ENCODE measurements around the gene SEC24D. TPM values are rescaled to one million over a fixed set of nuclear protein-coding genes. Genes with fewer than 3 reads are reported as not detected.

The SEC24D gene
- total RNA-seq, 8 experiments from 2014 or later, result 6.2 to 60.3 (median 23.5) TPM

DNA sequence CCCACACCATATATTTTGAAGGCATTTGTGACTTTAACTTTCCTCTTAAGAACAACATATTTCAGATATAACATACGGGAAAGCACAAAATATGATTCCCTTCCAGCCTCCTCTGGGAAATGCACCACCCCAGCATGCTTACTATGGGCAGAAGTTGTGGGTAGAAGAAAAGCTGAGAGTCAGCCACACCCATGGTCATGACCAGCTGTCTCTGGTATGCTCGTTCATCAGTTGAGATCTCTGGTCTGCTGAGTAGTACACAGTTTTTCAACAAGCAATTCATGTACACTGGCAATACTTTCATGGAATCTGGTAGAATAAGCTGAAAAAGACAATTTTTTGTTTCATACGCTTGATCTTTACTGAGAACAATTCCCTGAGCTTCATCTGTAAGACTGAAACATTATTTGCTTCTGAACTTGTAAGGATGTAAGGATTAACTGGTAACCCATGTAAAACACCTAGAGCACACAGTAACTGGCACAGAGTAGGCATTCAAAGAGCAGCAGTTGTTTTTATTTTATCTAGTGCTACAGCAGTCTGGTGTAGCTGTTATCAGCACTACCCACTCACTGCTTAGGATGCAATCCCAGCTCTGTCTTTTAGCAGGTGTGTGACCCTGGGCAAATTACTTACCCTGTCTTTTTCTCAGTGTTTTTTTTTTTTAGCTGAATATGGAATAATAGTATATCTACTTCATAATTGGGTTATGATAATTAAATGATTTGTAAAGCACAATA is 103.2 kb downstream of the SEC24D start:
- Histone ChIP-seq H3K4me1 (replicated peaks in 1 of 2) (peaks cover 0 to 1% of the 10 kb centered on the region in 2 donors), H3K4me3 (no peak overlapping the region), H3K27ac (no peak overlapping the region)
- WGBS, 10 experiments, result 40 to 100% (median 92%) methylated on average over 1 to 3 of the region's 3 CpGs; no CpG with 5 or more reads in 3 of the 10 experiments
- in situ Hi-C loops (cut with MboI; ENCODE audit: low pct_unique_long_range_greater_than_20kb in 2 of 9, low sequenced_read_pairs in 9 of 9, unreplicated experiment in 9 of 9), result no loop called here
- ATAC-seq (replicated peaks in 6 of 8), result peak in 3 of 8 experiments; percentile 88 to 100 (median 99)

GRCh38 chr4:118730683-118731082 is 105.2 kb downstream of the SEC24D start:
- Histone ChIP-seq H3K4me3 (no peak overlapping the region), H3K4me1 (replicated peaks in 1 of 2) (no peaks in the 10 kb centered on the region), H3K27ac (no peak overlapping the region)
- in situ Hi-C loops (cut with MboI; ENCODE audit: low pct_unique_long_range_greater_than_20kb in 2 of 9, low sequenced_read_pairs in 9 of 9, unreplicated experiment in 9 of 9), result no loop called here
- no peak for ATAC-seq (replicated peaks in 6 of 8)

DNA sequence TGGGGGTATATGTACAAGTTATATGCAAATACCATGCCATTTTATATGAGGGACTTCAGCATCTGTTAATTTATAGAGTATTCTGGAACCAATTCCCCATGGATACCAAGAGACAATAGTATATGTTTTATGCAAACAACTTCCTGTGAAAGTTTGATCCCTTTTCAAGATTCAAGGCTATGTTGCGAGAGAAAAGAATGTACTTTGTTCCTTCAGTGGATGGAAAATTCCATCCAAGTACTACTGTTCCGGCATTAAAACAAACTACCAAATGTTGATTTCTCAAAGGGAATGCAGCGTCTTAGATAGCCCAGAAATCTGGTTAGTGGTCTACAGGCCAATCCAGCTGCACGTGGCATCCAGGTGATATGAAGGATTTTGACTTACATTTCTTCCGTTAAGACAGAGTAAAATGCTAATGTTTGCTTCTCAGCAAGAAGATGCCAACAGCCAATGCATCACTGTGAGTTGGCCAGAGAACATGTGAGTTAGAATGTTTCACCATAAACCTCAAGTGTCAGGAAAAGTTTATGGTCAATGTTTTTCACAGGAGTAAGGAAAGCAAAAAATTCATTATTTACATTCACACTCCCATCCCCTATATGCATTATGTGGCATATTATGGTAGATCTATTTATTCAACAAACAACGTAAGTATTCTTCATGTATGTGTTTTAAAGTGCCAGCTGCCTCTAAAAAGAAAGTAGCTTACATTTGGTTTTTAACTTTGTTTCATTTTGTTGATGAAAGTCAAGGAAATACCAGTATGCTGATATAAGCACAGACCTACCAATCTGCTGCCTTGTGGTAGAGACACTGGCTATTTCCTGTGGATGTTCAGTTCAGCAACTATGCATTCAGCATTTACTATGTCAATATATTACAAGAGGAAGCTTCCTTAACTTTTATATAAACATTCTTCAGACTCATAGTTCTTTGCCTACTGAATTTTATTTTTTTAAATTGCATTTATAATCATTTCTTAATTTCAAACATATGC is 106.3 kb downstream of the SEC24D start:
- WGBS, 10 experiments, result 42 to 100% (median 82%) methylated on average over 2 to 6 of the region's 6 CpGs; no CpG with 5 or more reads in 2 of the 10 experiments
- in situ Hi-C loops (cut with MboI; ENCODE audit: low pct_unique_long_range_greater_than_20kb in 2 of 9, low sequenced_read_pairs in 9 of 9, unreplicated experiment in 9 of 9), result no loop called here
- ATAC-seq (replicated peaks in 6 of 8), result peak in 1 of 8 experiments; percentile 24
- Histone ChIP-seq H3K4me1 (replicated peaks in 1 of 2) (no peaks in the 10 kb centered on the region), H3K4me3 (no peak overlapping the region), H3K27ac (no peak overlapping the region)

DNA sequence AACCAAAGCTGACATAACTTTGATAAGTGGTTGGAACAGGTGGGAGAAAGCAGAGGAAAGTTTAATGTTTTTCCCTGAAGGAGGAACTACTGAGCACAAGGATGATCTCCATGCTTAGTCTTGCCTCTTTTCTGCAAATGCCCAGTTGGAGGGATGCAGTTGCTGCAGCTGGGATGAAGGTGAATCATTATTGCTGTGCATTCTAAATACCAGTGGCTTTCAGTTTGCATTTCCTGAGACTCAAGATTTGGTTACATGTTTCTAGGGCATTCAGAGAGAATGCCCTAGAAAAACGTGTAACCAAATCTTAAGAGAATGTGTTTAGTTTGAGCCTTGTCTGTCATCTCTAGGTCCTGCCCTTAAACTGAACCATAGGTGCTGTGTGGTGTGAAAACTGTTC is 108.6 kb downstream of the SEC24D start:
- in situ Hi-C loops (cut with MboI; ENCODE audit: low pct_unique_long_range_greater_than_20kb in 2 of 9, low sequenced_read_pairs in 9 of 9, unreplicated experiment in 9 of 9), result no loop called here
- H3K4me3 ChIP-seq, result no peak overlapping the region
- H3K27ac ChIP-seq, result no peak overlapping the region
- ATAC-seq (replicated peaks in 6 of 8), result peak in 2 of 8 experiments; percentile 26 to 28
- H3K4me1 ChIP-seq (replicated peaks in 1 of 2), result peaks cover 10 to 12% of the 10 kb centered on the region in 2 donors
- WGBS, 10 experiments, result 7 to 88% (median 17%) methylated on average over 1 of the region's 1 CpG; no CpG with 5 or more reads in 5 of the 10 experiments

DNA sequence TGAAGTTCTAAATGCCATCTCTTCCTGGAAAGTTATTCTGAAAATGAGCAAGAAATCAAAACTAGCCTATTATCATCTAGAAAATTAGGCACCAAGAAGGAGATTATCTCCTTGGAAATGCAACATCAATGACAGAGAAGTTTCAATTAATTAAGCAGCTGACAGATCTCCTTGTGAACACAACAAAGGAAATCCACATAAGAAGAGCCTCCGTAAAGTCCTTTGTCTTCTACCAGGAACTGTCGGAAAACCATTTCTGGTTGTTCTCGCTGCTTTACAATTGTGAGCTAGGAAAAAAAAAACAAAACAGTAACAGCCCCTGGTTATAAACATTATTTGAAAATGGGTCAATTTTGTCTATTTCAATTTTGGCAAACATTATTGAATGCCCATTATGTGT is 112.6 kb downstream of the SEC24D start:
- in situ Hi-C loops (cut with MboI; ENCODE audit: low pct_unique_long_range_greater_than_20kb in 2 of 9, low sequenced_read_pairs in 9 of 9, unreplicated experiment in 9 of 9), result loop anchor here in 1 of 9 experiments (25.0 kb wide), 1 partner anchor 89 kb away; no protein-coding TSS in a partner anchor
- peaks cover 10 to 12% of the 10 kb centered on the region in 2 donors for H3K4me1 ChIP-seq (replicated peaks in 1 of 2)
- H3K27ac ChIP-seq, result no peak overlapping the region
- 9 to 100% (median 38%) methylated on average over 1 to 3 of the region's 3 CpGs for WGBS, 10 experiments
- H3K4me3 ChIP-seq, result no peak overlapping the region
- peak in 2 of 8 experiments; percentile 26 to 50 for ATAC-seq (replicated peaks in 6 of 8)

GRCh38 chr4:118721752-118722151 is 114.2 kb downstream of the SEC24D start:
- no peak overlapping the region for H3K4me3 ChIP-seq
- in situ Hi-C loops (cut with MboI; ENCODE audit: low pct_unique_long_range_greater_than_20kb in 2 of 9, low sequenced_read_pairs in 9 of 9, unreplicated experiment in 9 of 9), result loop anchor here in 1 of 9 experiments (25.0 kb wide), 1 partner anchor 91 kb away; no protein-coding TSS in a partner anchor
- peak in 2 of 8 experiments; percentile 78 to 83 for ATAC-seq (replicated peaks in 6 of 8)
- 71 to 100% (median 92%) methylated on average over 1 of the region's 1 CpG; no CpG with 5 or more reads in 6 of the 10 experiments for WGBS, 10 experiments
- peaks cover 10 to 12% of the 10 kb centered on the region in 2 donors for H3K4me1 ChIP-seq (replicated peaks in 1 of 2)
- no peak overlapping the region for H3K27ac ChIP-seq

DNA sequence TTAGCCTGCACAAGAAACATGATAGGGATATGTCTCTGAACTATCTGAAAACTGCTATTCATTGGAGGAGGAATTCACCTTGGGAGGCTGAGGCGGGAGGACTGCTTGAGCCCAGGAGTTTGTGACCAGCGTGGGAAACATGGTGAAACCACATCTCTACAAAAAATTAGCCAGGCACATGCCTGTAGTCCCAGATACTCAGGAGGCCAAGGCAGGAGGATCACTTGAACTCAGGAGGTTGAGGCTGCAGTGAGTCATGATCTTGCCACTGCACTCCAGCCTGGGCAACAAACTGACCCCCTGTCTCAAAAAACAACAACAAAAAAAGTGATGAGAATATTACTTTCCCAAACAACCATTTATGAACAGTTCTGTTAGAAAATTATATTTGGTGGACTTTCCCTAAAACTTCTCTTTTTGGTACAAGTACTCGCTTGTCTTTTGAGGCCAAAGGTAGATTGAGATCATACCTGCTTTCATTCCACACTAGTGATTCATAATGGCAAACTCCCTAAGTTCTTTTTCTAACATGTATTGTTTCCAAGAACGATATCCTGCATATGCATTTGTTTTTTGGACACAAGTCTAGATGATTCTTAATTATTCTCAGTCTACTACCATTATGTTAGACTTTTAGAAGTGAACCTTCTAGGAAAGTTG is 117.3 kb downstream of the SEC24D start:
- Histone ChIP-seq H3K27ac (no peak overlapping the region), H3K4me1 (replicated peaks in 1 of 2) (peaks cover 6% of the 10 kb centered on the region in 2 donors), H3K4me3 (no peak overlapping the region)
- 70 to 100% (median 98%) methylated on average over 1 to 4 of the region's 4 CpGs; no CpG with 5 or more reads in 2 of the 10 experiments for WGBS, 10 experiments
- in situ Hi-C loops (cut with MboI; ENCODE audit: low pct_unique_long_range_greater_than_20kb in 2 of 9, low sequenced_read_pairs in 9 of 9, unreplicated experiment in 9 of 9), result loop anchor here in 1 of 9 experiments (25.0 kb wide), 1 partner anchor 94 kb away; no protein-coding TSS in a partner anchor
- no peak for ATAC-seq (replicated peaks in 6 of 8)

DNA sequence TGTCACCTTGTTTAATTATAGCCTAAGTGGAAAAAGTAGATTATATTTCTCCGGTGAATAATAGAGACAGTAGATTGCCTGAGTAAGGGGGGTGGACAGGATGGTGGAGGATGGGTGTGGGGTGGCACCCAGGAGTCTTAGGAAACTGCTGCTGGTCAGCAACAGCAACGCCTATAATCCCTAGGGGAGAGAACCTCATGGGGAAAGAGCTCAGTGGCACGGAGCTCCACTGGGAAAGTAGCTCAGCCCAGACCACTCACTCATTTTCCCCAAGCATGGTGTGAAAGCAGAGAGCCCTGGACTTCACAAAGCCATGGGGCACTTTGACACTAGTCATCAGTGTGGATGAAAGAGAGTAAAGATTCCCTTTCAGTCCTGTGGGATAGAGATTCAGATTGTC is 119.6 kb downstream of the SEC24D start:
- Histone ChIP-seq H3K4me1 (replicated peaks in 1 of 2) (no peaks in the 10 kb centered on the region), H3K27ac (no peak overlapping the region), H3K4me3 (no peak overlapping the region)
- in situ Hi-C loops (cut with MboI; ENCODE audit: low pct_unique_long_range_greater_than_20kb in 2 of 9, low sequenced_read_pairs in 9 of 9, unreplicated experiment in 9 of 9), result loop anchor here in 1 of 9 experiments (25.0 kb wide), 1 partner anchor 96 kb away; no protein-coding TSS in a partner anchor
- ATAC-seq (replicated peaks in 6 of 8), result peak in 1 of 8 experiments; percentile 12
- WGBS, 10 experiments, result 62 to 100% (median 100%) methylated on average over 1 to 2 of the region's 3 CpGs; no CpG with 5 or more reads in 4 of the 10 experiments

DNA sequence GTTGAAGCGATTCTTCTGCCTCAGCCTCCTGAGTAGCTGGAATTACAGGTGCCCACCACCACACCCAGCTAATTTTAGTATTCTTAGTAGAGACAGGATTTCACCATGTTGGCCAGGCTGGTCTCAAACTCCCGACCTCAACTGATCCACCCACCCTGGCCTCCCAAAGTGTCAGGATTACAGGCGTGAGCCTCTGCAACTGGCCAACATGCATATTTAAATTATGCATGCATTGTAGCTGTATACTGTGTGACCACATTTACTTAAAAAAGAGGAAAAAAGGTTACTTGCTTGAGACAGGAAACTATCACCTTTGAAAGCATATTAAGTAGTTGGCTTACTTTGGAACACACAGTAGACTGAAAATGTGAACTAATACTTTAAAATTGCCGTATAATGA is 121.2 kb downstream of the SEC24D start:
- Histone ChIP-seq H3K4me3 (no peak overlapping the region), H3K4me1 (replicated peaks in 1 of 2) (no peaks in the 10 kb centered on the region), H3K27ac (no peak overlapping the region)
- ATAC-seq (replicated peaks in 6 of 8), result peak in 3 of 8 experiments; percentile 36 to 82 (median 74)
- 0 to 100% (median 88%) methylated on average over 1 to 4 of the region's 4 CpGs; no CpG with 5 or more reads in 1 of the 10 experiments for WGBS, 10 experiments
- in situ Hi-C loops (cut with MboI; ENCODE audit: low pct_unique_long_range_greater_than_20kb in 2 of 9, low sequenced_read_pairs in 9 of 9, unreplicated experiment in 9 of 9), result loop anchor here in 1 of 9 experiments (25.0 kb wide), 1 partner anchor 98 kb away; no protein-coding TSS in a partner anchor

DNA sequence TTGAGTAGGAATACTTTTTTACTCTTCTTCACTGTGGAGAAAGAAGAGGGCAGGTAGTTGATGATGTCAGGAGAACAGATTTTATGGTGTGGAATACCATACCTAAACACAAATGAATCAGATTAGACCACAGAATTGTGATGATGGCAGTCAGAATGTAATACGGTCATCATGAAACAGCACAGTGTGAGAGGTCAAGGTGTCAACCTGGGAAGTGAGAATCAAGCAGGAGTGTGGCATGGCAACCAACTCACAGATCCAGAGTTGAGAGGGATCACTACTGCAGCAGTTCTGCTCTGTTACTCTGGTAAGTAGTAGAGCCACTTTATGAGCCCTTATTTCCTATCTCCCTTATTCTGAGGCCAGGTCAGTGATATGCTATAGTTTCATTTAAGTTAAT is 123.1 kb downstream of the SEC24D start:
- no peak overlapping the region for H3K4me3 ChIP-seq
- 56 to 80% methylated on average over 1 of the region's 1 CpG; no CpG with 5 or more reads in 8 of the 10 experiments for WGBS, 10 experiments
- in situ Hi-C loops (cut with MboI; ENCODE audit: low pct_unique_long_range_greater_than_20kb in 2 of 9, low sequenced_read_pairs in 9 of 9, unreplicated experiment in 9 of 9), result loop anchor here in 1 of 9 experiments (25.0 kb wide), 1 partner anchor 99 kb away; no protein-coding TSS in a partner anchor
- H3K27ac ChIP-seq, result no peak overlapping the region
- no peaks in the 10 kb centered on the region for H3K4me1 ChIP-seq (replicated peaks in 1 of 2)
- no peak for ATAC-seq (replicated peaks in 6 of 8)

GRCh38 chr4:118711052-118711451 is 124.9 kb downstream of the SEC24D start:
- 25 to 100% (median 86%) methylated on average over 1 to 2 of the region's 2 CpGs; no CpG with 5 or more reads in 1 of the 10 experiments for WGBS, 10 experiments
- peak in 1 of 8 experiments; percentile 16 for ATAC-seq (replicated peaks in 6 of 8)
- H3K4me3 ChIP-seq, result no peak overlapping the region
- in situ Hi-C loops (cut with MboI; ENCODE audit: low pct_unique_long_range_greater_than_20kb in 2 of 9, low sequenced_read_pairs in 9 of 9, unreplicated experiment in 9 of 9), result loop anchor here in 1 of 9 experiments (25.0 kb wide), 1 partner anchor 101 kb away; no protein-coding TSS in a partner anchor
- H3K4me1 ChIP-seq (replicated peaks in 1 of 2), result no peaks in the 10 kb centered on the region
- H3K27ac ChIP-seq, result no peak overlapping the region

- Histone ChIP-seq H3K4me1 (replicated peaks in 1 of 2) (no peaks in the 10 kb centered on the region), H3K27ac (no peak overlapping the region), H3K4me3 (no peak overlapping the region)
- no peak for ATAC-seq (replicated peaks in 6 of 8)
- in situ Hi-C loops (cut with MboI; ENCODE audit: low pct_unique_long_range_greater_than_20kb in 2 of 9, low sequenced_read_pairs in 9 of 9, unreplicated experiment in 9 of 9), result loop anchor here in 1 of 9 experiments (25.0 kb wide), 1 partner anchor 109 kb away; no protein-coding TSS in a partner anchor
- 25 to 100% (median 86%) methylated on average over 1 to 2 of the region's 2 CpGs; no CpG with 5 or more reads in 1 of the 10 experiments for WGBS, 10 experiments
These were observed 132.8 kb downstream of the SEC24D start for GRCh38 chr4:118703118-118703517.

Data from motor neuron (in vitro differentiated cells).